Sigmoid colon (tissue), 4 donors: Measurements from ENCODE around the gene BRAF.

Experiments
- POLR2A ChIP-seq, 2 donors: fragments of 450-650 bp; IDR thresholded peaks; one replicate each; pipeline ENCODE4 v1.6.1; 2016; ENCODE audit warnings: antibody characterized with exemption in 2 of 2, mild to moderate bottlenecking in 2 of 2, moderate library complexity in 2 of 2
- POLR2AphosphoS5 ChIP-seq, 4 donors: sonication (generic); formaldehyde crosslinking; IDR thresholded peaks; one replicate each; pipeline ENCODE4 v1.6.1; 2017; ENCODE audit warnings: antibody characterized with exemption in 4 of 4
- TF ChIP-seq, protein P1 (sequence below), 4 experiments: fragments of 450-650 bp in 3 of 4; fragments of 200-600 bp in 1 of 4; IDR thresholded peaks; one replicate each; pipeline ENCODE4 v1.5.1; 2016 to 2019; ENCODE audit warnings: antibody characterized with exemption in 4 of 4, mild to moderate bottlenecking in 3 of 4, moderate library complexity in 2 of 4

DNA sequence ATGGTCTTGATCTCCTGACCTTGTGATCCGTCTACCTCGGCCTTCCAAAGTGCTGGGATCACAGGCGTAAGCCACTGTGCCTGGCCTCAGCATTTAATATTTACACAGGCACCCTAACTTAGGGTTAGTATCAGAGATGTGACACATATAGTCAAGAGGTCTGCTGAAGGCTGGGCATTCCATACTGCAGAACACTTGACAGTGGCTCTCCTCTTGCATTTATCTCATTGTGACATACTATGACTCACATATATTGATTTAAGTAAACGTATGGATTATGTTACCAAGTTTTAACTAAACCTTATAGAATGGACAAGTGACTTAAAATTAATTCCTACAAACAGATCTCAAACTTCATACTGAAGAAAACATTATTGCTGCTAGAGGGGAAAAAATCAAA lies 36.6 kb downstream of the BRAF start:
- TF ChIP-seq POLR2AphosphoS5 (IDR thresholded peaks at IDR 0.05) (no peak), POLR2A (IDR thresholded peaks at IDR 0.05) (no peak)
- TF ChIP-seq, protein P1, sequence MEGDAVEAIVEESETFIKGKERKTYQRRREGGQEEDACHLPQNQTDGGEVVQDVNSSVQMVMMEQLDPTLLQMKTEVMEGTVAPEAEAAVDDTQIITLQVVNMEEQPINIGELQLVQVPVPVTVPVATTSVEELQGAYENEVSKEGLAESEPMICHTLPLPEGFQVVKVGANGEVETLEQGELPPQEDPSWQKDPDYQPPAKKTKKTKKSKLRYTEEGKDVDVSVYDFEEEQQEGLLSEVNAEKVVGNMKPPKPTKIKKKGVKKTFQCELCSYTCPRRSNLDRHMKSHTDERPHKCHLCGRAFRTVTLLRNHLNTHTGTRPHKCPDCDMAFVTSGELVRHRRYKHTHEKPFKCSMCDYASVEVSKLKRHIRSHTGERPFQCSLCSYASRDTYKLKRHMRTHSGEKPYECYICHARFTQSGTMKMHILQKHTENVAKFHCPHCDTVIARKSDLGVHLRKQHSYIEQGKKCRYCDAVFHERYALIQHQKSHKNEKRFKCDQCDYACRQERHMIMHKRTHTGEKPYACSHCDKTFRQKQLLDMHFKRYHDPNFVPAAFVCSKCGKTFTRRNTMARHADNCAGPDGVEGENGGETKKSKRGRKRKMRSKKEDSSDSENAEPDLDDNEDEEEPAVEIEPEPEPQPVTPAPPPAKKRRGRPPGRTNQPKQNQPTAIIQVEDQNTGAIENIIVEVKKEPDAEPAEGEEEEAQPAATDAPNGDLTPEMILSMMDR (IDR thresholded peaks at IDR 0.05), result no peak
